ENCODE data around the gene CFAP57.

The CFAP57 gene

DNA sequence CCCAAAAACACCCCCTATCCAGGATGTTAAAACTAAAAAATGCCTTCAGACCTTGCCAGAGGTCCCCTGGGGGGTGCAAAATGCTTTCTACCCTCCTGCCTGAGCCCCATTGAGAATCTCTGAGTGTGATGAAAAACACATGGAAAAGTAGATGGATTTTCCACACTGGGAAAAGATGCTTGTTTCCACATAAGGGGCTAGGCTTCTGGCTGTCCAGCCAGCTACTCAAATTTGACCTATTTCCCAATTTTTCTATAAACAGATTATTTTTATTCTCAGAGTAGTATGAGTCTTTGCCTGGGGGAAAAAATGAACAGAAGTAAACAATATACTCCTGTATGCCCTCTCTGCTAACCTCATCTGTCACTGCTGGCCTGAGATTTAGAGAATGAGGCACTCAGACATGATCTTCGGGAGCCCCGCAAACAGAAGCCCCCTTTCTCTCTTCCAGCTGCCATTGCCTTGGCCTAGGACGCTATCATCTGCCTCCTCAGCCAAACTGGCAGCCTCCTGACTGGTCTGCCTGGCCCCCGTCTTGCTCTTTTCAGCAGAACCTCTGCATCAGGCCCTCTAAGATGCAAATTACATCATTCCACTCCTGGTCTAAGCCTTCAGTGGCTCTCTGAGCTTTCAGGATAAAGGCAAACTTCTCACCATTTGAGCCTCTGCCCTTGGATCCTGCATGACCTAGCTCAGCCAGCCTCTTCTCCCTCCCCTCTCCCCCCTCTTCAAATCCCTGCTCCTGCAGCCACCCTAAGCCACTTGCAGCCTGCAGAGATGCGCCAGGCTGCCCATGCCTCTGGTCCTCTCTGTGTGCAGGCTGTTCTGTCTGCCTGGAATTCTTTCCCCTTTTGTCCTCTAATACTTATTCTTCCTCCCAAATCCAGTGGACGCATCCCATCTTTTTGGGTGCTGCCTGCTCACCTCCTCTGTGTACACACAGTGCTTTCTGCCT is 58.0 kb downstream of the CFAP57 start:
- no peak for DNase-seq

DNA sequence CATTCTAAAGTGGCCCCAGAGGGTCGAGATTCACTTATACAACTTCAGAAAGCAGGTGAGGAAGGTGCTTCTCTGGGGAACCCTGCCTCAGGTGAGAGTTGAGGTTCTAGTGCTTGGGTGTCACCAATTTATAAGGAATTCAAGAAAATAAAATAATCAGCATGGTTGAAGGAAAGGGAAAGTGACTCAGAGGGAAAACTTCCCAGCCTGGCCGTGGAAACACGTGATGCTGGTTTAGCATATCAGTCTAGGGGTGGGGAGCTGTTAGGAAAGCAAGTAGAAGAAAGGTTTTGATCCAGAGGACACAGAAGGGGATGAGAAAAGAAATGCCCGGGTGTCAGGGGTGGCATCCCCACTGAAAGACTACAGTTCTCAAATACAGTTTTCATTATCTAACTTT is 59.9 kb downstream of the CFAP57 start:
- no peak for DNase-seq

- DNase-seq: no peak
Measured at GRCh38 chr1:43232482-43232881, 60.4 kb downstream of the CFAP57 start.

DNA sequence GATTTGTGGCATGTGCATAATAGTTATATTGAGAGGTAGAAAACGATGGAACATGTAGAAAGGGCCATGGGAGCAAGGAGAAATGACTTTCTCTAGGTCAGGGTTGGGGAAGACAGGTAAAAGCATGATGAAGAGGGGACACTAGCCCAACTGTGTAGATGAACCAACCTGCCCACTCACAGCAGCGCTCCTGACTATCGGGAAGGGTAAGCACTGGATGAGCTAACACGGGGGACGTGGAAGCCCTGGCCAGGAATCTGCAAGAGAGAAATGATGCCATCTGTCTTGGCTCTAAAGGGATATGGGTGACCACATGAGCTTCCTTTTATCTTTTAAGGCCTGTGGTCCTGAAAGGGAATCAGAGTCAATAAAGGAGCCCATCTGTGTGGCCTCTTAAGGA is 61.5 kb downstream of the CFAP57 start:
- DNase-seq: no peak

GRCh38 chr1:43234267-43234666 is 62.1 kb downstream of the CFAP57 start:
- no peak for DNase-seq

DNA sequence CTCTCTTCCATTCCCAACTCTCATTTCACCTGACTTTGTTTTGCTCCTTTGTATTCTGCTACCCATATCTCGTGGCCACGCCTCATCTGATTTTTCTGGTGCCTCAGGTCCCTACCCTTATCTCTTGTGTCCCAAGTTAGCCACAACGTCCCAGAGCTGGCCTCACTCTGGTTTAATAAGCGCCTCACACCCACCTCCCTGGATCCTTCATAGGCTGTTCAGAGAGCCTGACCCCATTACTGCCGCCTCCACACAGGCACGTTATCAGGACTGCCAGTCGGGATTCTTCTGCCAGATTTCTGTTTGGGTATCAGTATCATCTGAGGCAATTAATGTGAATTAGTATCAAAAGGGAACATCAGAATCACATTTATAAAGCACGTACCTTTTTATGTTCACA is 62.9 kb downstream of the CFAP57 start:
- no peak for DNase-seq

DNA sequence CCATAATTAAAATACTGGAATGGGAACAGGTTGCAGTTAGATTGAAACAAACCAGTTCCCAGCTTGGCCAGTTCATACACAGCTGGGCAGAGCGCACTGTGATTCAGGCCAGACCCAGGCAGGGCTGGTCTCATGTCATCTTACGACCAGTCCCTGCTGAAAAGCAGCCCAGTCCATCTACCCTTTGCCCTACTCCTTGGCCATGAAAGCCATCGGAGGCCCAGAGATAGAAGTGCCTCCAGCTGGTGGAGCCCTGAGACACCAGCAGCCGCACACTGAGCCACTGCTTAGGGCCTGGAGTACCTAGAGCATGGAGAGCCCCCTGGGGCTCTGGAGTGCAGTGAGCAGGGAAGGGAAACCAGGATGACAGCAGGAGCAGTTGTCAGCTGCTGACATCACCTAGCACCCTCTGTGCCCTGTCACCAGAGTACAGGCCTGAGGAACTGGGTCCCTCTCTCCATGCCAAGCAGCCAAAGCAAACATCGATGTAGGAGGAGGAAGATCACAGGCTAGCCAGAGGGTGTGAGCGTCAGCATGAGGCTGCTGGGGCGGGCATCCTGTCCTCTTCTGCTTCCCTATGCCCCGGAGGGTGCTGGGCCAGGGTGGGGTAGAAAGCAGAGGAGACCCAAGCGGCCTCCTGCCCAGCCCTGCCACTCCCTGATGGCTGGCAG is 63.5 kb downstream of the CFAP57 start:
- no peak for DNase-seq

DNA sequence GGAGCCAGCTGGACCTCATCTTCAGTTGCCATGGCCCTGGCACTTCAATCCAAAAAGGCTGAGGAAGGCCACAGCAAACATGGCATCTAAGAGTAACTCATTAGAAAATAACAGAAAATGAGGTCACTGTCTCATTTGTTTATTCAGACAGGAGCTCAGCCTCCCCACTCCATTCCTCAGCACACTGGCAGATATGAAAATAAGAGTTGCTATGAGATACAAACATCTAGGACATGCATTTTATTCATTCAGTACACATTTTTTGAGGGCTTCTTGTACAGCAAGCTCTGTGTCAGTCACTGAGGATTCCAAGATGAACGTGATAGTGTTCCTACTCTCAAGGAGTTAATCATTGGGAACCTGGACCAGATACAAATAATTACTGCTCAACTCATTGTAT is 65.0 kb downstream of the CFAP57 start:
- DNase-seq: no peak

GRCh38 chr1:43238085-43238484 is 66.0 kb downstream of the CFAP57 start:
- DNase-seq: no peak

DNA sequence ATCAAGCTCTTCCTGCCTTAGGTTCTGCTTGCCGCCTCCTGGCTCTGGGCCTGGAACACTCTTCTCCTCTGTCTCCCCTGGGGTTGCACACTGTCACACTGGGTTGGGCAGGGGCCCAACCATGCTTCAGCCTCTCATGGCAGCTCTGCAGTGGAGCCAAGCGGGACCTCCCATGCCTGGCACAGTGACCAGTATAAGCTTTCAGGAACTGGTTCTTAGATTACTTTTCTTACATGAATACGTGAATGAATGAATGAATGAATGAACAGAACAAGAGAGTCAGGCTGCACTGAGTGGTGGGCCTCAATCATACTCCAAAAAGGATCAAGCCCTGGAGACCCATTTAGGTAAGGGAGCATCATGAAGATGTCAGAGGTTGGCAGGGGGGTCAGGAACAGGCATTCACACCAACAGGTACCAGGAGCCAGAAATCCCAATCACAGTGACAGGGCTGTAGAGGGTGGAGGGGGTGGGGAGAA is 66.9 kb downstream of the CFAP57 start:
- no peak for DNase-seq

- no peak for DNase-seq
Measured at GRCh38 chr1:43239484-43239883, 67.4 kb downstream of the CFAP57 start.

GRCh38 chr1:43241413-43241836 is 69.3 kb downstream of the CFAP57 start:
- no peak for DNase-seq

- no peak for DNase-seq
Measured at GRCh38 chr1:43243299-43243698, 71.2 kb downstream of the CFAP57 start.

GRCh38 chr1:43246466-43247213 is 74.5 kb downstream of the CFAP57 start:
- no peak for DNase-seq

DNA sequence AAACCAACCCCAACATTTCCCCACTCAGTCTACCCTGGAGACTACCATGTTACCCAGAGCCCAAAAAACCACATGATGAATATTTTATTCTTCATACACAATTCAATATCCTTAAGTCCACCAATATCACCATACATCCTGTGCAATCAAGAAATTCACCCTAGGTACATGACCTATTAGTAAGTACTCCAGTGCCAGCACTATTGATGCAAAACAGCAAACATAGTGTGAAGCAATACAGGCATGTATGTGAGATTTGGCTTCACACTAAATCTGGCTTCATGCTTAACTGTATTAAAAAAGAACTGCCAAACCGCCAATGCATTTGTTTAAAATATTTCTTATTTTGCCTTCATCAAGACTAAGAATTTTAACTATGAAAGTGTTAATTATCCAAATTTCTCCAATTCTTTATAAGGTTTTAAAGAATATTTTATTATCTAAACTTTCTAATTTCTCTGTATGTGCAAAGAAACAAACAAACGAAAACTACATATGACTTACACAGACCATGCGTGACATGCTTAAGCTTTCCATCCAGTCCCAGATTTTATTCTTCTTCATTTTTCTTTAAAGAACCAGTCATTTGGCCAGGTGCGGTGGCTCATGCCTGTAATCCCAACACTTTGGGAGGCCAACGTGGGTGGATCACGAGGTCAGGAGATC is 75.3 kb downstream of the CFAP57 start:
- no peak for DNase-seq

GRCh38 chr1:43250351-43250761 is 78.2 kb downstream of the CFAP57 start:
- no peak for DNase-seq

DNA sequence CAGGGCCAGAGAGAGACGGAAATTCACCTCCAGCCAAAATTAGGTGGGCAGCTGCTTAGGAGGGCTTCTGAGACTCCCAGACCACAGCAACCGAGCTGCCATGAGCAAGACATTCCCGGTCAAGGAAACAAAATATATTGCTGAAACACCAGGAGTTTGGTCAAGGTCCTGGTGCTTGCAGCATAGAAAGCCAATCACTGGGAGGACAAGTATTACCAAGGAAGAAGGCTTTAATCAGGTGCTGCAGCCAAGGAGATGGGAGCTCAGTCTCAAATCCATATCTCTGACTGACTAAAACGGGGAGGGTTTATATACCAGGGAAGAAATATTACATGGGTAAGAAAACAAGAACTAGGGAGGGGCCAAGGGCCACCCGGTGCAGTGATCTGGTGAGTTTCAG is 78.9 kb downstream of the CFAP57 start:
- DNase-seq: no peak

DNA sequence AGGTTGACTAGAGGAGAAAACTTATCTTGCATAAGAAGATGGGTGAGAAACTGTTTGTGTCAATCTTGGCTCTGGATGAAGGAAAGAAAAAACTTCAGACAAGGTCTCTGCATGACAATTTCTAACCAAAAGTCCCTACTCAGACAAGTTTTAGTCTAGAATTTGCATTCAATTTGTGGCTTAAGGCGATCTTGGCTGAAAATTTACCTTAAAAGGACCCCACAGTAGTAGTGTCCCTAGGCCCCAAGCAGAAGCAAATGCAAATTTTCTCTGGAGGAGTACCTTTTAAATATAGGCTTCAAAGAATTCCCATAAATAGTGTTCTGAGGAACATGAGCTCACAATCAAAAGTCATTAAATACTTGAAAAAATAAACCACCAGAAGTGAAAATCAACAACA is 80.1 kb downstream of the CFAP57 start:
- DNase-seq: no peak

- DNase-seq: no peak
Measured at GRCh38 chr1:43253173-43253572, 81.0 kb downstream of the CFAP57 start.

DNA sequence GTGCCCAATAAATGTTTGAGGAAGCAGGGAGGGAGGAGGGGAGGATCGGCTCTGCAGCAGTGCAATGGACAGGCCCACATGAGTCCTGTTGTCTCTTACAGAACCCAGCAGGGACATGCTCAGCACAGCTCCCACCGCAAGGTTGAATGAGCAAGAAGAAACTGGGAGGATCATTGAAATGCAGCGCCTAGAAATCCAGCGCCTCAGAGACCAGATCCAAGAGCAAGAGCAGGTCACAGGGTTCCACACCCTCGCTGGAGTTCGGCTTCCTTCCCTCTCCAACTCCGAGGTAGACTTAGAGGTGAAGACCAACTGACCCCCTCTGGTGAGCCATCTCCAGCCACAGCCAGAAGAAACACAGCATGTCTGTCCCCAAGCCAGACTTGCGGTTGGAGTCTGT is 81.7 kb downstream of the CFAP57 start:
- DNase-seq: no peak

- DNase-seq: no peak
Measured at GRCh38 chr1:43255438-43256210, 83.5 kb downstream of the CFAP57 start.
